Hair follicular keratinocyte (primary cell): ENCODE measurements around the gene OR51D1. TPM values are rescaled to one million over a fixed set of nuclear protein-coding genes. Genes with fewer than 3 reads are reported as not detected.

Experiments
- total RNA-seq: library from RNA; depleted of rRNA; stranded (reverse); fragments of >200 nt; gene quantifications from 2 replicates; pipeline ENCODE4 v1.2.3, GENCODE V29; 2015

OR51D1 gene, protein sequence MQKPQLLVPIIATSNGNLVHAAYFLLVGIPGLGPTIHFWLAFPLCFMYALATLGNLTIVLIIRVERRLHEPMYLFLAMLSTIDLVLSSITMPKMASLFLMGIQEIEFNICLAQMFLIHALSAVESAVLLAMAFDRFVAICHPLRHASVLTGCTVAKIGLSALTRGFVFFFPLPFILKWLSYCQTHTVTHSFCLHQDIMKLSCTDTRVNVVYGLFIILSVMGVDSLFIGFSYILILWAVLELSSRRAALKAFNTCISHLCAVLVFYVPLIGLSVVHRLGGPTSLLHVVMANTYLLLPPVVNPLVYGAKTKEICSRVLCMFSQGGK
- total RNA-seq = not detected in 2 replicates

GRCh38 chr11:4636962-4637661, at the start of gene OR51D1:
Gene OR51D1 (plus strand): TSS chr11:4637477. CDS start chr11:4639791, 2,314 bp downstream.

GRCh38 chr11:4593739-4594138, 43.5 kb upstream of the OR51D1 start, which contains the start of gene OR52I1:
Gene OR52I1 (plus strand): TSS chr11:4594039. CDS start chr11:4594039, 0 bp downstream.

GRCh38 chr11:4607781-4608666, 29.3 kb upstream of the OR51D1 start, which contains the start of gene TRIM68:
Gene TRIM68 (minus strand): TSS chr11:4608231. CDS start chr11:4605504, 2,727 bp downstream.

DNA sequence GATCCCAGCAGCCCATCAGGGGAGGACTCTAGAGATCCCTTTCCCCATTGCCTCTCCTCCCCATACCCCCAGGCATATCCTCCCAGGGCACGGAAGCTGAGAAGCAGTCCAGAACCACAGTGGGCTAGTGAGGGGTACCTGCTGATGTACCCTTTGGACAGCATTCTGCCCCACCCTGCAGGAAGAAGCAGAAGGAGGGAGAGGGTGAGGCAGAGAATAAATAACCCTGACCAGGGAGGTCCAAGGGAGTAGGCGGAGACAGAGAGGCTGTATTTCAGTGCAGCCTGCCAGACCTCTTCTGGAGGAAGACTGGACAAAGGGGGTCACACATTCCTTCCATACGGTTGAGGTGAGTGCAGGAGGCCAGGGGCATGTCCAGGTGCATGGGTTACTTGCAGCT, 6.4 kb downstream of the OR51D1 start, which contains the start of gene OR51E1:
Gene OR51E1, plus strand, starts transcription at position 301 of the 400 bp plus-strand sequence. CDS start 8,545 bp downstream, outside the sequence.

Other genes with a start within 250 kb of the OR51D1 start
- gene TRIM21, start 243.8 kb upstream of the OR51D1 start, total RNA-seq = 15.9 and 18.8 TPM in 2 replicates
- gene OR52K2, start 188.2 kb upstream of the OR51D1 start, total RNA-seq = not detected in 2 replicates
- gene OR52K1, start 154.8 kb upstream of the OR51D1 start, total RNA-seq = not detected in 2 replicates
- gene OR52M1, start 92.3 kb upstream of the OR51D1 start, total RNA-seq = not detected in 2 replicates
- gene OR52I2, start 55.7 kb upstream of the OR51D1 start, total RNA-seq = not detected in 2 replicates
- not detected in 2 replicates for gene OR52I1, start 43.4 kb upstream of the OR51D1 start, total RNA-seq
- 7.3 and 10.9 TPM in 2 replicates for gene TRIM68, start 29.2 kb upstream of the OR51D1 start, total RNA-seq
- gene OR51E1, start 6.5 kb downstream of the OR51D1 start, total RNA-seq = not detected in 2 replicates
- not detected in 2 replicates for gene OR51E2, start 60.4 kb downstream of the OR51D1 start, total RNA-seq
- gene MMP26, start 67.3 kb downstream of the OR51D1 start, total RNA-seq = not detected in 2 replicates
- gene OR51F1, start 132.5 kb downstream of the OR51D1 start, total RNA-seq = not detected in 2 replicates
- not detected in 2 replicates for gene OR52R1, start 166.9 kb downstream of the OR51D1 start, total RNA-seq
- gene OR51F2, start 183.8 kb downstream of the OR51D1 start, total RNA-seq = not detected in 2 replicates
- not detected in 2 replicates for gene OR51S1, start 211.7 kb downstream of the OR51D1 start, total RNA-seq
- gene OR51T1, start 244.4 kb downstream of the OR51D1 start, total RNA-seq = not detected in 2 replicates